Skin epidermis (tissue), 12 donors: ENCODE results near the gene RUNX1.
"Not testable (repeated sequence)": the region's sequence is repeated elsewhere in the genome, so short reads cannot be mapped to it uniquely, and the experiment has no call there.

Experiments used
- H3K27ac ChIP-seq, 21 experiments: fragments of 200-600 bp; sonication (generic) in 11 of 21; one replicate each; pipeline ENCODE4 v1.5.0; 2020; ENCODE audit warnings: mild to moderate bottlenecking in 3 of 21, inconsistent platforms in 2 of 21, moderate library complexity in 2 of 21
- H3K4me3 ChIP-seq, 7 experiments: fragments of 200-600 bp; sonication (generic) in 2 of 7; one replicate each; pipeline ENCODE4 v1.5.0; 2020; ENCODE audit warnings: inconsistent platforms in 2 of 7, mild to moderate bottlenecking in 2 of 7, moderate library complexity in 1 of 7

RUNX1 gene

GRCh38 chr21:34986561-34987500, 62.3 kb downstream of the RUNX1 start:
- no peak overlapping the region for H3K4me3 ChIP-seq
- H3K27ac ChIP-seq: peak overlapping the region in 13 of 21 experiments; percentile 4 to 85 (median 48)

- Histone ChIP-seq H3K4me3 (no peak overlapping the region), H3K27ac (peak overlapping the region in 9 of 21 experiments; percentile 4 to 75 (median 45))
These were observed 64.6 kb downstream of the RUNX1 start for GRCh38 chr21:34984356-34985058.

GRCh38 chr21:34983680-34984086, 65.4 kb downstream of the RUNX1 start:
- no peak overlapping the region for H3K4me3 ChIP-seq
- H3K27ac ChIP-seq: peak overlapping the region in 10 of 21 experiments; percentile 4 to 75 (median 46)

- peak overlapping the region in 1 of 21 experiments; percentile 2 for H3K27ac ChIP-seq
- H3K4me3 ChIP-seq: no peak overlapping the region
These were observed 67.3 kb downstream of the RUNX1 start for GRCh38 chr21:34981791-34982190.

GRCh38 chr21:34980423-34981115, 68.5 kb downstream of the RUNX1 start:
- Histone ChIP-seq H3K4me3 (no peak overlapping the region), H3K27ac (peak overlapping the region in 5 of 21 experiments; percentile 24 to 47 (median 34))

GRCh38 chr21:34979383-34979782, 69.7 kb downstream of the RUNX1 start:
- H3K27ac ChIP-seq: no peak overlapping the region
- no peak overlapping the region for H3K4me3 ChIP-seq

- Histone ChIP-seq H3K27ac (no peak overlapping the region), H3K4me3 (no peak overlapping the region)
These were observed 71.8 kb downstream of the RUNX1 start for GRCh38 chr21:34977333-34977732.

- peak overlapping the region in 1 of 21 experiments; percentile 67 for H3K27ac ChIP-seq
These were observed 74.7 kb downstream of the RUNX1 start for GRCh38 chr21:34974162-34974981.

GRCh38 chr21:34973685-34974084, 75.4 kb downstream of the RUNX1 start:
- H3K4me3 ChIP-seq: no peak overlapping the region
- peak overlapping the region in 1 of 21 experiments; percentile 67 for H3K27ac ChIP-seq

More at GRCh38 chr21:34974162-34974981, 74.7 kb downstream of the RUNX1 start:
- no peak overlapping the region for H3K4me3 ChIP-seq

GRCh38 chr21:34971656-34972055, 77.4 kb downstream of the RUNX1 start:
- H3K27ac ChIP-seq: no peak overlapping the region
- no peak overlapping the region for H3K4me3 ChIP-seq

GRCh38 chr21:34970566-34970965, 78.5 kb downstream of the RUNX1 start:
- Histone ChIP-seq H3K4me3 (no peak overlapping the region), H3K27ac (peak overlapping the region in 1 of 21 experiments; percentile 25)

GRCh38 chr21:34970167-34970500, 79.0 kb downstream of the RUNX1 start:
- peak overlapping the region in 2 of 21 experiments; percentile 3 to 25 for H3K27ac ChIP-seq
- no peak overlapping the region for H3K4me3 ChIP-seq

- Histone ChIP-seq H3K4me3 (no peak overlapping the region), H3K27ac (peak overlapping the region in 3 of 21 experiments; percentile 3 to 37 (median 20))
These were observed 79.5 kb downstream of the RUNX1 start for GRCh38 chr21:34969423-34970166.

GRCh38 chr21:34968414-34969333, 80.4 kb downstream of the RUNX1 start:
- no peak overlapping the region for H3K4me3 ChIP-seq
- peak overlapping the region in 10 of 21 experiments; percentile 1 to 44 (median 20) for H3K27ac ChIP-seq

GRCh38 chr21:34967509-34968289, 81.4 kb downstream of the RUNX1 start:
- H3K27ac ChIP-seq: peak overlapping the region in 8 of 21 experiments; percentile 1 to 44 (median 26)
- H3K4me3 ChIP-seq: no peak overlapping the region

GRCh38 chr21:34966881-34967280, 82.2 kb downstream of the RUNX1 start:
- not testable (repeated sequence) for H3K27ac ChIP-seq, H3K4me3 ChIP-seq
